GM18858 (cell line): ENCODE results near the gene CTSW.

Source experiments
- ATAC-seq: cut with Tn5 transposase; IDR thresholded peaks from one replicate; pipeline ENCODE4 v1.9.1; 2021; ENCODE audit not compliant: unreplicated experiment

CTSW gene

DNA sequence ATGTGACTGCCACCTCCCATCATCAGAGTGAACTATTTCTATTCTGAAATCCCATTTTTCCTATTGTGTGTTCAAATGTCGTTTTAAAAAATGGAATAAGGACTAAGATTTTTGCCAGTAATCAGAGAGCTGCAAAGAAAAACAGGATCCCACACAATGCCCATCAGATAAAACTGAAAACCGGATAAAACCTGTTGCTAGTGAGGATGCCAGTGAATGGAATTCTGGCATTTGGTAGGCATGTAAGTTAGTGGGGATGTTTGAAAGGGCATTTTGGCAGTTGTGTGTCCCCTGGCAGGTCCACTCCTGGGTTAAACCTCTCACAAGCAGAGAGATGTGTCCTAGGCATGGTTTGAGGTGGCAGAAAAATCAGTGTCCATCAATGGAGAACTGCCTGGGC is 45.8 kb downstream of the CTSW start:
- ATAC-seq = no peak

DNA sequence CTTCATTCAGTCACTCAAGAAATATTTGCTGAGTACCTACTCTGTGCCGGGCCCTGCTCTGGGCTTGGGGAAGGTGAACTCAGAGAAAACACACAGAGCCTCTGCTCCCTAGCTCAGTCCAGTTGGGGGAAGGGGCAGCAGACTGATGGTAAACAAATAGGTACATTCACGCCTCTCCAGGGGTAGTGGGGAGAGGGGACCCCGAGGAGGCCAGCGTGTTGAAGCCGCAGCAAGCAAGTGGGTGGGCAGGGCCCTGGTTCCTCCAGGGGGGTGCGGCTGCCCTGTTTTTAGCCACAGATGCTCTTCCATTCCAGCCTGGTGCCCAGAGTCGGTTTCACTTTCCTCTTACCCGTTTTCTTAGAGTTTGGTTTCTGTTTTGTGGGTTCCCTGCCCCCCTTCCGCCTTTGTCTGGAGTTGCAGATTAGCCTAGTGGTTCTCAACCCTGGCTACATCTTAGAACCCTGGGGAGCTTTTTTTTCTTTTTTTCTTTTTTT is 48.3 kb downstream of the CTSW start:
- no peak for ATAC-seq

- ATAC-seq = no peak
Observed at GRCh38 chr11:65928667-65929066, 49.0 kb downstream of the CTSW start.

DNA sequence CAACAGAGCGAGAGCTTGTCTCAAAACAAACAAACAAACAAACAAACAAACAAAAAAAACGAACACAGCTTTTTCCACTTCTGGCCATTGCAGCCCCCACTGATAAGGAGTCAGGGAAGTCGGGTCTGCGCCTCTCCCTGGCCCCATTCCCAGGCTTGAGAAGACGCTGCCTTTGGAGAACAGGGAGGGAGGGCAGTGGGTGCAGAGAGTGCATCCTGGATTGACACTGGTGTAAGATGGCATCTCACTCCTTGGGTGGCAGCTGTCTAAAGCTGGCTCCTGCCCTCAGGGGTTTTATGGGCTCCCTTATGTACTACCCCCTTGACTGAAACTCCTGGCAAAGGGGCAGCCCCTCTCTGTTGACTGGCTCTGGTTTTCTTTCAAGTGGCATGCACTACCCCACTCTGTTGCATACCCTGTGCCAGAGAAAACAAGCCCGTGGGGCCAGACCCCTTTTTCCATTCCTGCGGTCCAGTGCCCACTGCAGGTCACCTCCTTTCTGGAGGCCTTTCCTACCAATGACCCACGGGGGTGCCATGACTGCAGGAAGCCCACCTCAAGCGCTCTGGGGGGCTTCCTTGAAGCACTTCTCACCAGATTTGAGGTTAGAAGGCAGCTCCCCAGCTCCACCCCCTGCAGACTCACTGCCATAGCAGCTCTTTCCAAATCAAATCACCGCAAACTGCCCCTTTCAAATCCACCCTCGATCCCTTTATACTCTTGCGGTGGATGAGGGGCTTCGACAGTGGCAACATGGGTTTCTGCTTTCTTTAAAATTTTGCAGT is 52.3 kb downstream of the CTSW start:
- no peak for ATAC-seq

GRCh38 chr11:65932558-65932919 is 52.9 kb downstream of the CTSW start:
- ATAC-seq = no peak
